Islet of Langerhans (tissue), 1 donor: ENCODE data around the gene FN3KRP.

Source experiments
- FAIRE-seq: peaks from one replicate; lab custom pipeline; 2011; peaks lifted over from hg19 to GRCh38; lab: Jason Lieb, UNC

FN3KRP gene

GRCh38 chr17:82716203-82717010 lies at the start of gene FN3KRP:
Gene FN3KRP (plus strand): TSS chr17:82716706. CDS start chr17:82716756, 50 bp downstream.
- no peak for FAIRE-seq

- no peak for FAIRE-seq
Measured at GRCh38 chr17:82666931-82667667, 49.4 kb upstream of the FN3KRP start.

GRCh38 chr17:82667668-82668000 lies 48.9 kb upstream of the FN3KRP start:
- FAIRE-seq, result no peak

- no peak for FAIRE-seq
Measured at GRCh38 chr17:82668024-82668630, 48.4 kb upstream of the FN3KRP start.

- no peak for FAIRE-seq
Measured at GRCh38 chr17:82668631-82669099, 47.8 kb upstream of the FN3KRP start.

GRCh38 chr17:82670661-82671450 lies 45.6 kb upstream of the FN3KRP start:
- FAIRE-seq, result no peak

- FAIRE-seq, result no peak
Measured at GRCh38 chr17:82674656-82675475, 41.6 kb upstream of the FN3KRP start.

- no peak for FAIRE-seq
Measured at GRCh38 chr17:82675476-82676245, 40.8 kb upstream of the FN3KRP start.

GRCh38 chr17:82677353-82677925 lies 39.1 kb upstream of the FN3KRP start:
- no peak for FAIRE-seq

- no peak for FAIRE-seq
Measured at GRCh38 chr17:82678265-82678891, 38.1 kb upstream of the FN3KRP start.

GRCh38 chr17:82679586-82680465 lies 36.7 kb upstream of the FN3KRP start:
- no peak for FAIRE-seq

GRCh38 chr17:82681547-82681946 lies 35.0 kb upstream of the FN3KRP start:
- no peak for FAIRE-seq

GRCh38 chr17:82683534-82683933 lies 33.0 kb upstream of the FN3KRP start:
- no peak for FAIRE-seq

GRCh38 chr17:82684228-82684841 lies 32.2 kb upstream of the FN3KRP start:
- FAIRE-seq, result no peak

GRCh38 chr17:82685291-82685690 lies 31.2 kb upstream of the FN3KRP start:
- FAIRE-seq, result no peak

- FAIRE-seq, result no peak
Measured at GRCh38 chr17:82686366-82687324, 29.9 kb upstream of the FN3KRP start.

- FAIRE-seq, result no peak
Measured at GRCh38 chr17:82687375-82687861, 29.1 kb upstream of the FN3KRP start.
